ENCODE data around the gene DDX54.
"Not testable (repeated sequence)": the region's sequence is repeated elsewhere in the genome, so short reads cannot be mapped to it uniquely, and the experiment has no call there.

The DDX54 gene

GRCh38 chr12:113119980-113120669 lies 65.2 kb downstream of the DDX54 start:
- Histone ChIP-seq H3F3A (ENCODE audit: low read depth) (no peaks in the 10 kb centered on the region), H3K4me1 (ENCODE audit: insufficient read depth, low read length, poor library complexity, severe bottlenecking) (no peaks in the 10 kb centered on the region), H3K27me3 (ENCODE audit: insufficient read depth, low read length, poor library complexity, severe bottlenecking) (no peaks in the 10 kb centered on the region), H3K79me2 (ENCODE audit: insufficient read depth, low read length) (no peaks in the 10 kb centered on the region), H3K9me2 (replicated peaks; ENCODE audit: low read depth, low read length) (no peaks in the 10 kb centered on the region), H4K20me1 (ENCODE audit: insufficient read depth, low read length, poor library complexity, severe bottlenecking) (no peaks in the 10 kb centered on the region), H3K4me2 (ENCODE audit: low read depth, low read length, poor library complexity, severe bottlenecking) (no peak overlapping the region), H3K36me3 (ENCODE audit: insufficient read depth, low read length) (no peaks in the 10 kb centered on the region), H3K9ac (ENCODE audit: low read depth, low read length, poor library complexity, severe bottlenecking) (no peak overlapping the region), H2AFZ (ENCODE audit: low read length) (no peak overlapping the region), H3K9me3 (ENCODE audit: insufficient read depth, low read depth, low read length) (peaks cover 5% of the 10 kb centered on the region), H3K4me3 (ENCODE audit: low read length, poor library complexity, severe bottlenecking) (no peak overlapping the region)
- TF ChIP-seq EZH2phosphoT487 (IDR thresholded peaks at IDR 0.05; ENCODE audit: borderline replicate concordance), result no peak
- TF ChIP-seq CTCF (conservative IDR thresholded peaks at IDR 0.05; ENCODE audit: low read length), result no peak

DNA sequence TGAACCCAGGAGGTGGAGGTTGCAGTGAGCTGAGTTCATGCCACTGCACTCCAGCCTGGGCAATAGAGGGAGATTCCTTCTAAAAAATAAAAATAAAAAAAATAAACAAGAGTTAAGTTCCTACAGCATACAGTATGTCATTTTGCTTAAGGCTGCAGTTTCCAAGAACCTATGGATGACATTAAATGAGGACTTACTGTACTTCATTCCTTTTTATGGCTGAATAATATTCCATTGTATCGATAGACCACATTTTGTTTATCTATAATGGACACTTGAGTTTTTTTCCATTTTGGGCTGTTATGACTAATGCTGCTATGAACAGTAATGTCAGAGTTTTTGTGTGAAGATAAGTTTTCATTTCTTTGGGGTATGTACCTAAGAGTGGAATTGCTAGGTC lies 67.1 kb downstream of the DDX54 start:
- Histone ChIP-seq H3K4me3 (ENCODE audit: low read length, poor library complexity, severe bottlenecking) (no peak overlapping the region), H3K27me3 (ENCODE audit: insufficient read depth, low read length, poor library complexity, severe bottlenecking) (no peaks in the 10 kb centered on the region), H3K4me2 (ENCODE audit: low read depth, low read length, poor library complexity, severe bottlenecking) (no peak overlapping the region), H3K9ac (ENCODE audit: low read depth, low read length, poor library complexity, severe bottlenecking) (no peak overlapping the region), H3K4me1 (ENCODE audit: insufficient read depth, low read length, poor library complexity, severe bottlenecking) (no peaks in the 10 kb centered on the region), H3K9me3 (ENCODE audit: insufficient read depth, low read depth, low read length) (peaks cover 4% of the 10 kb centered on the region), H3F3A (ENCODE audit: low read depth) (no peaks in the 10 kb centered on the region), H3K79me2 (ENCODE audit: insufficient read depth, low read length) (no peaks in the 10 kb centered on the region), H2AFZ (ENCODE audit: low read length) (no peak overlapping the region), H4K20me1 (ENCODE audit: insufficient read depth, low read length, poor library complexity, severe bottlenecking) (no peaks in the 10 kb centered on the region), H3K9me2 (replicated peaks; ENCODE audit: low read depth, low read length) (no peaks in the 10 kb centered on the region), H3K36me3 (ENCODE audit: insufficient read depth, low read length) (no peaks in the 10 kb centered on the region)
- TF ChIP-seq EZH2phosphoT487 (IDR thresholded peaks at IDR 0.05; ENCODE audit: borderline replicate concordance) (no peak), CTCF (conservative IDR thresholded peaks at IDR 0.05; ENCODE audit: low read length) (no peak)

DNA sequence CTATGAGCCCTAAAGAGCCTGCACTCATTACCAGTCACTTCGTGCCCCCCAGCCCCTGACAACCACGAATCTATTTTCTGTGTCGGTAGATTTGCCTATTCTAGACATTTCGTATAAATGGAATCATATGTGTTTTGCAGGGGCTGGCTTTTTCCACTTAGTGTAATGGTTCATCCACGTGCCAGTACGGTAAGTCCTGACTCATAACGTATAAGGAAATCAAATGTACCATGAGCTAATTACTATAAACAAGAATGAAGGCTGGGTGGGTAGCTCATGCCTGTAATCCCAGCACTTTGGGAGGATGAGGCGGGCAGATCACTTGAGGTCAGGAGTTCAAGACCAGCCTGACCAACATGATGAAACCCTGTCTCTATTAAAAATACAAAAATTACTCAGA lies 67.6 kb downstream of the DDX54 start:
- H3K9ac ChIP-seq (ENCODE audit: low read depth, low read length, poor library complexity, severe bottlenecking); H3K36me3 ChIP-seq (ENCODE audit: insufficient read depth, low read length); H3K9me2 ChIP-seq (replicated peaks; ENCODE audit: low read depth, low read length); H3K27me3 ChIP-seq (ENCODE audit: insufficient read depth, low read length, poor library complexity, severe bottlenecking); H3K9me3 ChIP-seq (ENCODE audit: insufficient read depth, low read depth, low read length); H3F3A ChIP-seq (ENCODE audit: low read depth); H3K79me2 ChIP-seq (ENCODE audit: insufficient read depth, low read length); H3K4me2 ChIP-seq (ENCODE audit: low read depth, low read length, poor library complexity, severe bottlenecking); H4K20me1 ChIP-seq (ENCODE audit: insufficient read depth, low read length, poor library complexity, severe bottlenecking); H3K4me3 ChIP-seq (ENCODE audit: low read length, poor library complexity, severe bottlenecking); H3K4me1 ChIP-seq (ENCODE audit: insufficient read depth, low read length, poor library complexity, severe bottlenecking); H2AFZ ChIP-seq (ENCODE audit: low read length): not testable (repeated sequence)

- Histone ChIP-seq H3K9me3 (ENCODE audit: insufficient read depth, low read depth, low read length) (no peaks in the 10 kb centered on the region), H3K9me2 (replicated peaks; ENCODE audit: low read depth, low read length) (no peaks in the 10 kb centered on the region), H3K79me2 (ENCODE audit: insufficient read depth, low read length) (no peaks in the 10 kb centered on the region), H3K36me3 (ENCODE audit: insufficient read depth, low read length) (no peaks in the 10 kb centered on the region), H3F3A (ENCODE audit: low read depth) (no peaks in the 10 kb centered on the region), H2AFZ (ENCODE audit: low read length) (no peak overlapping the region), H4K20me1 (ENCODE audit: insufficient read depth, low read length, poor library complexity, severe bottlenecking) (no peaks in the 10 kb centered on the region), H3K4me2 (ENCODE audit: low read depth, low read length, poor library complexity, severe bottlenecking) (no peak overlapping the region), H3K9ac (ENCODE audit: low read depth, low read length, poor library complexity, severe bottlenecking) (no peak overlapping the region), H3K4me3 (ENCODE audit: low read length, poor library complexity, severe bottlenecking) (no peak overlapping the region), H3K4me1 (ENCODE audit: insufficient read depth, low read length, poor library complexity, severe bottlenecking) (no peaks in the 10 kb centered on the region), H3K27me3 (ENCODE audit: insufficient read depth, low read length, poor library complexity, severe bottlenecking) (no peaks in the 10 kb centered on the region)
- TF ChIP-seq EZH2phosphoT487 (IDR thresholded peaks at IDR 0.05; ENCODE audit: borderline replicate concordance) (no peak), CTCF (conservative IDR thresholded peaks at IDR 0.05; ENCODE audit: low read length) (no peak)
These were observed 68.4 kb downstream of the DDX54 start for GRCh38 chr12:113116875-113117274.
